ENCODE measurements around the gene PTPN6. TPM values are rescaled to one million over a fixed set of nuclear protein-coding genes. Genes with fewer than 3 reads are reported as not detected.

The PTPN6 gene
- total and polyA plus RNA-seq, 10 of the 15 experiments (the other 5 are each of a cell fraction or from before 2014, with no cell fraction given), result 229 to 457 (median 370) TPM

DNA sequence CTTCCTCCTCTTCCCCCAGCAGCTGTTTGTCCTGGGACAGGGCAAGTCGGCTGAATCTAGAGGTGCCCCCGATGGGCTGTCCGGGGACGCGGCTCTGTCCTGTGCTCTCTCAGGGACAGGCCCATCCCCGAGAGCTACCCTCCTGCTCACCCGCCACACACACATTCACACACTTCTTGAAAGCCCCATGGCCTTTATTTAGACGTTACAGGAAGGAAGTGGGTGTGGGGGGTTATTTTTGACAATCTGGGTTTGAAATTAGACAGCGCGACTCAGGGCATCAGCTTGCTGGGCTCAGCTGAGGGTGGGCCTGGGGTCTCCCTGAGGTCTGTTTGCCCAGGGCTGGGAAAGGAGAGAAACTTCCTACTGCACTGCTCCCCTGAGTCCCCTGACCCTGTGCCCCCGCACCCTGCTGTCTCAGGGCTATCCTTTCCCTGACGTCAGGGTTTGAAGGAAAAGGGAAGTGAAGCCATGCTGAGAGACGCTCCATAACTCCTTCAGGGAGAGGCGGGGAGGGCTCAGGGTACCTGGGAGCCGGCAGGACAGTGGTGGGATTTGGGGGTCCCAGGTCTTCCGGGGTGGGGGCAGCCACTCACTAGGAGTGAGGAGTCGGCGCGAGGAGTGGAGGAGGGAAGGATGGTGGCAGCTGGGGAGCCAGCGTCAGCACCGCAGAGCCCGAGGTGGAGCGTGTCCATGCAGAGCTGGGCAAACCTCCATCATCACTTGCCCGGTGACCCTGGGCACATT, 8.1 kb downstream of the PTPN6 start:
- in situ Hi-C loops (cut with MboI), result loop anchor here (25.0 kb wide), 1 partner anchor 1678 kb away; no protein-coding TSS in a partner anchor
- BruUV-seq (replicated peaks), result TSS peak; percentile 44
- CTCF ChIA-PET, result interaction anchor here (0.9 to 13.2 kb wide), 10 partner anchors 9 to 206 kb away, joined by 3 to 645 read pairs (median 4); partner anchors contain the start of genes C12orf57, C1RL, MLF2 and PTPN6
- peak; percentile 90 for FAIRE-seq
- peak overlapping the region; percentile 95 for H3K4me3 ChIP-seq
- H3K4me2 ChIP-seq (ENCODE audit: control insufficient read depth, insufficient read depth), result peak overlapping the region; percentile 99
- SMC1A ChIA-PET (ENCODE audit: uncharacterized antibody, unreplicated experiment), result interaction anchor here (1.1 to 13.2 kb wide), 3 partner anchors 11 to 149 kb away, joined by 3 to 395 read pairs (median 4); partner anchors contain the start of genes C12orf57, C1RL, PTPN6 and RNU7-1
- POLR2A ChIA-PET, result interaction anchor here (0.6 to 13.5 kb wide), 11 partner anchors 15 to 167 kb away, joined by 3 to 524 read pairs (median 3); partner anchors contain the start of genes C12orf57, C1RL, CDCA3 and ENO2
- intact Hi-C loops (cut with micrococcal nuclease; ENCODE audit: unreplicated experiment), result no loop called here
- H2AFZ ChIP-seq (ENCODE audit: control insufficient read depth, low read depth, low read length), result no peak overlapping the region
- peak overlapping the region; percentile 91 for H3K9ac ChIP-seq (ENCODE audit: control insufficient read depth, insufficient read depth, low read length)
- H3K4me1 ChIP-seq (ENCODE audit: control insufficient read depth, insufficient read depth, low read length), result peaks cover 82% of the 10 kb centered on the region
- H3K9me3 ChIP-seq (replicated peaks; ENCODE audit: control insufficient read depth, insufficient read depth, low read length), result no peaks in the 10 kb centered on the region
- no peaks in the 10 kb centered on the region for H4K20me1 ChIP-seq (ENCODE audit: control insufficient read depth, insufficient read depth)
- peak; percentile 66 for ATAC-seq
- no peaks in the 10 kb centered on the region for H3K27me3 ChIP-seq (replicated peaks in 1 of 2; ENCODE audit: control insufficient read depth in 2 of 2, insufficient read depth in 2 of 2, low read length in 1 of 2)
- peak overlapping the region; percentile 99 for H3K27ac ChIP-seq (ENCODE audit: control insufficient read depth, insufficient read depth)
- RAD21 ChIA-PET (ENCODE audit: unreplicated experiment), result interaction anchor here (0.7 to 13.5 kb wide), 9 partner anchors 8 to 119 kb away, joined by 3 to 426 read pairs (median 5); partner anchors contain the start of genes C12orf57, LPCAT3, PTPN6 and RNU7-1
- H3K79me2 ChIP-seq (ENCODE audit: control insufficient read depth, insufficient read depth, low read length), result peaks cover 70% of the 10 kb centered on the region
- peaks cover 12 to 33% of the 10 kb centered on the region in 2 experiments for H3K36me3 ChIP-seq (ENCODE audit: control insufficient read depth in 2 of 2, insufficient read depth in 2 of 2, low read length in 1 of 2)
- no peak for DNase-seq (ENCODE audit: low read depth, low spot score)
- 0% methylated on average over 24 of the region's 24 CpGs for WGBS (ENCODE audit: insufficient coverage, insufficient replicate concordance, low lambda C conversion rate, missing lambda C conversion rate)
- TF ChIP-seq JUND (IDR thresholded peaks at IDR 0.05; ENCODE audit: low read depth, low read length) (0 out of 2 replicates have a peak, but pooled peaks have one; percentile 55), SMAD5 (IDR thresholded peaks at IDR 0.05; ENCODE audit: low read depth) (peak; percentile 38), PML (IDR thresholded peaks at IDR 0.05; ENCODE audit: low read length) (no peak), CEBPB (IDR thresholded peaks at IDR 0.05; ENCODE audit: borderline replicate concordance in 1 of 2, low read depth in 2 of 2, low read length in 2 of 2) (no peak), ZBED1 (IDR thresholded peaks at IDR 0.05; ENCODE audit: borderline replicate concordance) (peak; percentile 98), DPF2 (IDR thresholded peaks at IDR 0.05) (peak; percentile 99), NFIC (IDR thresholded peaks at IDR 0.05; ENCODE audit: low read depth, low read length) (no peak), TCF12 (IDR thresholded peaks at IDR 0.05; ENCODE audit: low read depth, low read length) (0 out of 2 replicates have a peak, but pooled peaks have one; percentile 34), MTA2 (IDR thresholded peaks at IDR 0.05; ENCODE audit: low read depth) (peak; percentile 92), ETV6 (conservative IDR thresholded peaks at IDR 0.05 in 1 of 2, IDR thresholded peaks at IDR 0.05 in 1 of 2; ENCODE audit: borderline replicate concordance in 1 of 2, low read depth in 1 of 2) (peak in 1 of 2 experiments; percentile 93; a peak in 2 of 4 replicates), MEF2A (IDR thresholded peaks at IDR 0.05; ENCODE audit: insufficient read depth, low read depth, low read length) (peak; percentile 100), TCF7 (IDR thresholded peaks at IDR 0.05; ENCODE audit: borderline replicate concordance) (no peak), POLR2A (IDR thresholded peaks at IDR 0.05; ENCODE audit: low read depth, low read length) (no peak)
- TF ChIP-seq, protein P1, sequence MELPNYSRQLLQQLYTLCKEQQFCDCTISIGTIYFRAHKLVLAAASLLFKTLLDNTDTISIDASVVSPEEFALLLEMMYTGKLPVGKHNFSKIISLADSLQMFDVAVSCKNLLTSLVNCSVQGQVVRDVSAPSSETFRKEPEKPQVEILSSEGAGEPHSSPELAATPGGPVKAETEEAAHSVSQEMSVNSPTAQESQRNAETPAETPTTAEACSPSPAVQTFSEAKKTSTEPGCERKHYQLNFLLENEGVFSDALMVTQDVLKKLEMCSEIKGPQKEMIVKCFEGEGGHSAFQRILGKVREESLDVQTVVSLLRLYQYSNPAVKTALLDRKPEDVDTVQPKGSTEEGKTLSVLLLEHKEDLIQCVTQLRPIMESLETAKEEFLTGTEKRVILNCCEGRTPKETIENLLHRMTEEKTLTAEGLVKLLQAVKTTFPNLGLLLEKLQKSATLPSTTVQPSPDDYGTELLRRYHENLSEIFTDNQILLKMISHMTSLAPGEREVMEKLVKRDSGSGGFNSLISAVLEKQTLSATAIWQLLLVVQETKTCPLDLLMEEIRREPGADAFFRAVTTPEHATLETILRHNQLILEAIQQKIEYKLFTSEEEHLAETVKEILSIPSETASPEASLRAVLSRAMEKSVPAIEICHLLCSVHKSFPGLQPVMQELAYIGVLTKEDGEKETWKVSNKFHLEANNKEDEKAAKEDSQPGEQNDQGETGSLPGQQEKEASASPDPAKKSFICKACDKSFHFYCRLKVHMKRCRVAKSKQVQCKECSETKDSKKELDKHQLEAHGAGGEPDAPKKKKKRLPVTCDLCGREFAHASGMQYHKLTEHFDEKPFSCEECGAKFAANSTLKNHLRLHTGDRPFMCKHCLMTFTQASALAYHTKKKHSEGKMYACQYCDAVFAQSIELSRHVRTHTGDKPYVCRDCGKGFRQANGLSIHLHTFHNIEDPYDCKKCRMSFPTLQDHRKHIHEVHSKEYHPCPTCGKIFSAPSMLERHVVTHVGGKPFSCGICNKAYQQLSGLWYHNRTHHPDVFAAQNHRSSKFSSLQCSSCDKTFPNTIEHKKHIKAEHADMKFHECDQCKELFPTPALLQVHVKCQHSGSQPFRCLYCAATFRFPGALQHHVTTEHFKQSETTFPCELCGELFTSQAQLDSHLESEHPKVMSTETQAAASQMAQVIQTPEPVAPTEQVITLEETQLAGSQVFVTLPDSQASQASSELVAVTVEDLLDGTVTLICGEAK (IDR thresholded peaks at IDR 0.05; ENCODE audit: borderline replicate concordance), result peak; percentile 64; the same call in 1 of the 2 replicates
- TF ChIP-seq, protein P2, sequence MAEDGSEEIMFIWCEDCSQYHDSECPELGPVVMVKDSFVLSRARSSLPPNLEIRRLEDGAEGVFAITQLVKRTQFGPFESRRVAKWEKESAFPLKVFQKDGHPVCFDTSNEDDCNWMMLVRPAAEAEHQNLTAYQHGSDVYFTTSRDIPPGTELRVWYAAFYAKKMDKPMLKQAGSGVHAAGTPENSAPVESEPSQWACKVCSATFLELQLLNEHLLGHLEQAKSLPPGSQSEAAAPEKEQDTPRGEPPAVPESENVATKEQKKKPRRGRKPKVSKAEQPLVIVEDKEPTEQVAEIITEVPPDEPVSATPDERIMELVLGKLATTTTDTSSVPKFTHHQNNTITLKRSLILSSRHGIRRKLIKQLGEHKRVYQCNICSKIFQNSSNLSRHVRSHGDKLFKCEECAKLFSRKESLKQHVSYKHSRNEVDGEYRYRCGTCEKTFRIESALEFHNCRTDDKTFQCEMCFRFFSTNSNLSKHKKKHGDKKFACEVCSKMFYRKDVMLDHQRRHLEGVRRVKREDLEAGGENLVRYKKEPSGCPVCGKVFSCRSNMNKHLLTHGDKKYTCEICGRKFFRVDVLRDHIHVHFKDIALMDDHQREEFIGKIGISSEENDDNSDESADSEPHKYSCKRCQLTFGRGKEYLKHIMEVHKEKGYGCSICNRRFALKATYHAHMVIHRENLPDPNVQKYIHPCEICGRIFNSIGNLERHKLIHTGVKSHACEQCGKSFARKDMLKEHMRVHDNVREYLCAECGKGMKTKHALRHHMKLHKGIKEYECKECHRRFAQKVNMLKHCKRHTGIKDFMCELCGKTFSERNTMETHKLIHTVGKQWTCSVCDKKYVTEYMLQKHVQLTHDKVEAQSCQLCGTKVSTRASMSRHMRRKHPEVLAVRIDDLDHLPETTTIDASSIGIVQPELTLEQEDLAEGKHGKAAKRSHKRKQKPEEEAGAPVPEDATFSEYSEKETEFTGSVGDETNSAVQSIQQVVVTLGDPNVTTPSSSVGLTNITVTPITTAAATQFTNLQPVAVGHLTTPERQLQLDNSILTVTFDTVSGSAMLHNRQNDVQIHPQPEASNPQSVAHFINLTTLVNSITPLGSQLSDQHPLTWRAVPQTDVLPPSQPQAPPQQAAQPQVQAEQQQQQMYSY (CRISPR knock-in tag; IDR thresholded peaks at IDR 0.05), result 0 out of 2 replicates have a peak, but pooled peaks have one; percentile 18

Data from GM12878 (cell line).